NCI-H345 treated with DMSO at 0.1 percent for 48 hours (cell line): ENCODE data around the gene RCC2.
"Not testable (repeated sequence)": the region's sequence is repeated elsewhere in the genome, so short reads cannot be mapped to it uniquely, and the experiment has no call there.

Source experiments
- DNase-seq: peaks from one replicate; lab custom pipeline; 2025; ENCODE audit not compliant: unreplicated experiment; lab: John Stamatoyannopoulos, UW

RCC2 gene

GRCh38 chr1:17439250-17440073 is at the start of gene RCC2:
Gene RCC2 (minus strand): TSS chr1:17439677. CDS start chr1:17438514, 1,163 bp downstream.
- DNase-seq: peak; percentile 58

GRCh38 chr1:17486242-17486641 is 46.8 kb upstream of the RCC2 start:
- DNase-seq: no peak

GRCh38 chr1:17485281-17485680 is 45.8 kb upstream of the RCC2 start:
- DNase-seq: no peak

- DNase-seq: not testable (repeated sequence)
These were observed 42.5 kb upstream of the RCC2 start for GRCh38 chr1:17481981-17482380.

- no peak for DNase-seq
These were observed 41.4 kb upstream of the RCC2 start for GRCh38 chr1:17480846-17481245.

- no peak for DNase-seq
These were observed 36.3 kb upstream of the RCC2 start for GRCh38 chr1:17475752-17476151.

- not testable (repeated sequence) for DNase-seq
These were observed 35.5 kb upstream of the RCC2 start for GRCh38 chr1:17474836-17475555.

- no peak for DNase-seq
These were observed 33.3 kb upstream of the RCC2 start for GRCh38 chr1:17472814-17473213.

GRCh38 chr1:17471393-17471792 is 31.9 kb upstream of the RCC2 start:
- DNase-seq: no peak

GRCh38 chr1:17470021-17470799 is 30.7 kb upstream of the RCC2 start:
- DNase-seq: no peak

- DNase-seq: not testable (repeated sequence)
These were observed 29.1 kb upstream of the RCC2 start for GRCh38 chr1:17468357-17469265.

GRCh38 chr1:17466359-17466758 is 26.9 kb upstream of the RCC2 start:
- DNase-seq: no peak

- no peak for DNase-seq
These were observed 25.8 kb upstream of the RCC2 start for GRCh38 chr1:17465228-17465627.

GRCh38 chr1:17463991-17464390 is 24.5 kb upstream of the RCC2 start:
- no peak for DNase-seq

GRCh38 chr1:17462669-17463068 is 23.2 kb upstream of the RCC2 start:
- no peak for DNase-seq

GRCh38 chr1:17460219-17460618 is 20.7 kb upstream of the RCC2 start:
- no peak for DNase-seq

- DNase-seq: no peak
These were observed 19.3 kb upstream of the RCC2 start for GRCh38 chr1:17458794-17459193.

GRCh38 chr1:17452686-17453085 is 13.2 kb upstream of the RCC2 start:
- no peak for DNase-seq

- DNase-seq: not testable (repeated sequence)
These were observed 12.7 kb upstream of the RCC2 start for GRCh38 chr1:17452203-17452602.

- DNase-seq: no peak
These were observed 12.3 kb upstream of the RCC2 start for GRCh38 chr1:17451731-17452130.
